Suppressor macrophage treated with lipopolysaccharide for 4 hours (primary cell): Measurements from ENCODE around the gene CHMP1B.
A peak's percentile ranks its signal among the peaks of the same experiment; 100 is the strongest.
"Not testable (repeated sequence)": the region's sequence is repeated elsewhere in the genome, so short reads cannot be mapped to it uniquely, and the experiment has no call there.

ENCODE experiments used
- DNase-seq: peaks from one replicate; pipeline ENCODE4 v3.0.0-alpha.2; 2020

CHMP1B gene

DNA sequence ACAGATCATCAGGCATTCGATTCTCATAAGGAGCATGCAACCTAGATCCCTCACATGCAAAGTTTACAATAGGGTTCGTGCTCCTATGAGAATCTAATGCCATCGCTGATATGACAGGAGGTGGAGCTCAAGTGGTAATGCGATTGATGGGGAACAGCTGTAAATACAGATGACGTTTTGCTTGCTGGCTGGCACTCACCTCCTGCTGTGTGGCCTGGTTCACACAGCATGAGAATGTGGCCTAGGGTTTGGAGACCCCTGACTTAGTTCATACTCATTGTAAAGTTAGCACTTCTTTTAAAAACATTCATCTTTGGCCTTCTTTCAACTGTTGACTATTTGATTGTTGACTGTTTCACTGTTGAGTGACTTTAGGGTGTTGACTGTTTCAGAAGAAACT, 8.7 kb upstream of the CHMP1B start:
- DNase-seq: no peak

DNA sequence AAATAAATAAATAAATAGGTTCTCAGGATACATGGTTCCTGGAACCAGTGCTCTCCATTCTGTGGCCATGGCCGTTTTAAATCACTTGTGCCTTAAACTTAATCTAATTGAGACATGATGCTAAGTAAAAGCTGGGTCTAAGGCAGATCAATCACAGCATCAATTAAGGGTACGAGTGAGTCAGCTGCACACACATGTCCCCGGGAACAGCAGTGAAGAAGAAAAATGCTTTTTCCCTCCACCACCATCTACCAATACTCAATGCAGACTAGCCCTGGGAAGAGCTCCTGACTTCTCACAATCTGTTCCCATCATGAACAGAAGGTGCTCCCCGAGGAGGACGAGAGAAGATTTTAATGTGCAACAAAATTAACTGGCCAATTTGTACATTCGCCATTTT, 6.8 kb upstream of the CHMP1B start:
- no peak for DNase-seq

DNA sequence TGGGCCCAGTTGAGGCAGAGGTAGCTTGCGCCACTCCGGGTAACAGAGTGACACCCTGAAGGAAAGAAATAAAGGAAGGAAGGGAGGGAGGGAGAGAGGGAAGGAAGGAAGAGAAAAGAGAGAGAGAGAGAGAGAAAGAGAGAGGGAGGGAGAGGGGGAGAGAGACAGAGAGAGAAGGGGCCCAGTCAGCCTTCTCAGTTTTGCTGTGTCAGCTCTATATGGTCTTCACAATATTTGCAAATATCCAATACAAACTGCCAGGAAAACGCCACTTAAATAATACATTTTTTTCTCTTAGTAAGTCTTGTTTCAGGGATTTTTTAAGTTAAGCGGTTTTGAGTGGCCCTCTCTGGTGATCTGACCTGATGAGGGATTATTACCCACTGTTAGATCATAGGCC, 5.6 kb upstream of the CHMP1B start:
- DNase-seq: no peak

DNA sequence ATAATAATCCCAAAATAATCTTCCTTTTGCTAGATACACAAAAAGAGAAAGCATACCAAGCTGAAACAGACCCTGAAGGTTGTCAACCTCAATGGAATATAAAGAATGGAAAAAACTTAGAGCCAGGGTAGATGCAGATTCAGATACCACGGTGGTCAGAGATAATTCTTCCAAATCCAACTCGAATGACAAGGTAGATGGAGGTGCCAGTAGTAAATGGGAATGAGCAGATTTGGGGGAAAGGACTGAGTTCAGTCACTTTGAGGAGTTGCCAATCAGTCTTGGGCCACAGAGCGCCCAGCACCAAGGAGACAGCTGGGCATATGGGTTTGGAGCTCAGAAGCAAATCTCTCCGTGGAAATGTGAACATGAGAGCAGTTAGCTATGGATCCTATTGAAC, 3.4 kb upstream of the CHMP1B start:
- DNase-seq: no peak

DNA sequence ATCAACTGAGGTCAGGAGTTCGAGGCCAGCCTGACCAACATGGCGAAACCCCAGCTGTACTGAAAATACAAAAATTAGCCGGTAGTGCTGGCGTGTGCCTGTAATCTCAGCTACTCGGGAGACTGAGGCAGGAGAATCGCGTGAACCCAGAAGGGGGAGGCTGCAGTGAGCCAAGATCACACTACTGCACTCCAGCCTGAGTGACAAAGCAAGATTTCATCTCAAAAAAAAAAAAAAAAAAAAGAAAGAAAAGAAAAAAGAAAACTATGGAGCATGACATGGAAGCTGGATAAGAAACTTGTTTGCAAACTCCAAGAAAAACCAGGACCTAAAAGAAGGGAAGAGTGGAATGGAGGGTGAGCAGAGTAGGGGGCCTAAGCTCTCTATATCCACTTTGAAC, 1.9 kb upstream of the CHMP1B start:
- no peak for DNase-seq

DNA sequence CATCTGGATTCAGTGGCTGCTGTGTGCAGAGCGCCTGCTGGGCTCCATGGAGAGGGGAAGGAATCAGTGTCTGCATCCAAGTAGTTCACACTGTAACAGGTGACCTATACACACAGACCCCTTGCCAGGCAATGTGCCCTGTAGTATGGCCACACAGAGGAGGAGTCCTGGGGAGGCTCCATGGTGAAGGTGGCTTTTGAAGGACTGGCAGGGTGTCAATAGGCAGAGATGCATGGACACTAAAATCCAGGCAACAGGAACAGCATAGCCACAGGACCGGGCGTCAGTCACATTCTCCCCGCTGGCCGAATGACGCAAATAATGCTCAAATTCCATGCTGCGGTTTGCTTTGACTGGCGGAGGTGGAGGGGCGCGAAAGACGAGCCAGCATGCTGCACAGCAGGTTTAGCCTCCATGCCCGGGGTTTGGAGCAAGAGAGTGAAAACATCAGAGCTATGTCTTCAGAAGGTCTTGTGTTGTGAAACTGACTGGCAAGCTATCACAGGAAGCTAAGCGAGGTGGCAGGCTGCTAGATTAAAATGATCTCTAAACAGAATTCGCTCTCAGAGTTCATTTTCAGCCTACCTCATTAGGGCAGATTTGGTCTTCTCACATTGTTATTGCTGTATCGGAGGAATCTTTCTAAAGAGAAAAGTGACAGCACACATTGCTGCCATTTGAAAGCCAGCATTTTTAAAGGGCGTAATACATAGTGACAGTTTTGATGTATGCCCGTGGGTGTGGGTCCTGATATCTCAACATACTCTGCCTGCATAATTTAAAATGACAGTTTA, 1.2 kb upstream of the CHMP1B start:
- DNase-seq: peak; percentile 73

DNA sequence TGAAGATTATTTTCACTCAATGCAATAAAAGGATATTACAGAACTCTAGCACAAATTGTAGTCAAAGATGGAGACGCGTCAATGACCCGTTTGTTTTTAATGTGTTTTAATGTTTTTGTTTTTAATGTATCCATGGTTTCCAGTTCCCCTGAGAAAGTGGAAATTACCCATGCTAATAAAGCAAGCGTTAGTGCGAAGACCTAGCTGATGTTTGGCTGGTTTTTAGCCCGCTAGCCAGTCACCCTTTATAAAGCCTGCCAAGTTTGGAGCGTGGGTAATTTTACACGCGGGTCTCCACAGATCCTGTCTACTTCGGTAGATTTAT, 430 bp upstream of the CHMP1B start:
- peak; percentile 51 for DNase-seq

DNA sequence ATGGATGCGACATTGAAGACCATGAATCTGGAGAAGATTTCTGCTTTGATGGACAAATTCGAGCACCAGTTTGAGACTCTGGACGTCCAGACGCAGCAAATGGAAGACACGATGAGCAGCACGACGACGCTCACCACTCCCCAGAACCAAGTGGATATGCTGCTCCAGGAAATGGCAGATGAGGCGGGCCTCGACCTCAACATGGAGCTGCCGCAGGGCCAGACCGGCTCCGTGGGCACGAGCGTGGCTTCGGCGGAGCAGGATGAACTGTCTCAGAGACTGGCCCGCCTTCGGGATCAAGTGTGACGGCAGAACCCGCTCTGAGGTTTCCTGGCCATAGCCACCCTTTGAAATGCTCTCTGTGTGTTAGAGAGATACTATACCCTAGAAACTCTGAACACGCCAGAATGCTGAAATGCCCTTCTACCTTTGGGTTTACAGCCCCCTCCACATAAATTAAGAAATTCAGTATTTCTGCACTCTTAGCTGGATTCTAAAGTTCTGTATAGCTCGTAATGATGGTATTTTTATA, 659 bp downstream of the CHMP1B start:
- DNase-seq: peak; percentile 59

DNA sequence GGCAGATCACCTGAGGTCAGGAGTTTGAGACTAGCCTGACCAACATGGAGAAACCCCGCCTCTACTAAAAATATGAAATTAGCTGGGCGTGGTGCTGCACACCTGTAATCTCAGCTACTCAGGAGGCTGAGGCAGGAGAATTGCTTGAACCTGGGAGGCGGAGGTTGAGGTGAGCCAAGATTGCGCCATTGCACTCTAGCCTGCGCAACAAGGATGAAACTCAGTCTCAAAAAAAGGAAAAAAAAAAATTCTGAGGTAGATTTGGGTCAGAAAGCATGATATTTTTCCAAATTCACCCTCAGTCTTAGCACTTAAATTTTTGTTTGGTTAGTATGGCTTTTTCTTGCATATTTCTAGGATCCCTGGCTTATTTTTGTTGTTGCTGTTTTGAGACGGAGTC, 3.3 kb downstream of the CHMP1B start:
- DNase-seq: not testable (repeated sequence)

DNA sequence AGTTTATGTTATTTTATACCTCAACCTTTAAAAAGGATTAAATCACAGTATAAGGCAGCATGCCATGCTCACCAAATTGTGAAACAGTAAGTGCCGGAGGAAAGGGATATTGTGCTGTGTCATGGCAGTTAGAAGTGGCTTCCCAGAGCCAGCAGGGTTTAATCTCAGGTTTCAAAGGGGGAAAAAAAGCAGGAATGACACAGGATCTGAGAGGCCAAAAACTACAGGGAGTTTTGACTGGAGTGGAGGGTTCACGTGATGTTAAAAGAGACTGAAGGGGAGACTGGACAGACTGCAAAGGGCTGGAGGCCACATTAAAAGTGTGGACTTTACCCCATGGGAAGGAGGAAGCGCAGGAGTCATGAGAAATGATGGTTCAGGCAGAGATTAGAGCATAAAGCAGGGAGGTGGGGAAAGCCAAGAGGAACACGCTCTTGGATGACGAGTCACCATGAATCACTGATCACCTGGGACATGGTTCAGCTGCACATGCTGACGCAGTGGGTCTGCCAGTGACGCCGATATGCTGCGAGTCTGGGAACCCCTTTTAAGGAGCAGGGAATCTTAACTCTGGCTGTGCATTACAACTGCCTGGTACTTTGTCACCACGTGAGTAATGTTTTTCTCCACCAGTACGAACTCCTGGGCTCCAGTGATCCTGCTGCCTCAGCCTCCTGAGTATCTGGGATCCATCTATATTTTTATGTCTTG, 6.1 kb downstream of the CHMP1B start:
- peak; percentile 96 for DNase-seq

DNA sequence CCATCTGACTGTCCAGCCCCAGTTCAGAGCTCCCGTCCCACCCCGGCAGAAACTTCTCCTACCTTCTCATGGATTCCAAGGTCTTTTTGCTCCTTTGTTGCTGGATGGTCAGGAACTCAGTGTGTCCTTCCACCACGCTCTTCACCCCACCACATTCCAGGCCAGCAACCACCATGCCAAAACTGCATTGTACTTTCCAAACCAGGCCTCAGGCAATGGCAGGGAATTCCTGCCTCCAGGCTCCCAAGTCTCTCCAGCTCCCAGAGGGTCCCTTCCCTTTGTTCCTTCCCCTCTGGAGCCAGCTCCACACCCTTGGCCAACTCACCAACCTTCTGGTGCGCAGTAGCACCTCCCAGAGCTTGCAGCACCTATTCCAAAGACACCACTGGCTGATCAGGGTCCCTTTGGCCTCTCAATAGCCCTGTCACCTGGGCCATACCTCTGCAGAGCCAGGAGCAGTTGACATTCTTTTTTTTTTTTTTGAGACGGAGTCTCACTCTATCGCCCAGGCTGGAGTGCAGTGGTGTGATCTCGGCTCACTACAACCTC, 8.1 kb downstream of the CHMP1B start:
- no peak for DNase-seq

DNA sequence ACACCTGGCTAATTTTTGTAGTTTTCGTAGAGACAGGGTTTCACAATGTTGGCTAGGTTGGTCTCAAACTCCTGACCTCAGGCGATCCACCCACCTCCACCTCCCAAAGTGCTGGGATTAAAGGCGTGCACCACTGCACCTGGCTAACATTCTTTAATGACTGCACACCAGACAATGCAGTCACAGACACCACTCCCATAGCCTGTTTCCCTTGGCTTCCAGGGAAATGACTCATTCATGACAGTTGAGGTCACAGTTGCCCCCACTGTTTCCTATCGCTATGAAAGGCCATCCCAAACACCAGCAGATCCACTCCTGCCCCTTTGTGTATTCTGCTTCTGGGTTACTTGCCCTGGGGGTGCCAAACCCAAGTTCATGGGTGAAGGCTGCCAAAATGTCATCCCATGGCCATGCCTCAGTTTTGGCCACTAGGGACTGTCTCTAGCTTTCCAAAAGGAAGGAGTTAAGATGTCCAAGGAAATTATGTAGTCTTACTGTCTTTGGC, 8.7 kb downstream of the CHMP1B start:
- DNase-seq: peak; percentile 45

DNA sequence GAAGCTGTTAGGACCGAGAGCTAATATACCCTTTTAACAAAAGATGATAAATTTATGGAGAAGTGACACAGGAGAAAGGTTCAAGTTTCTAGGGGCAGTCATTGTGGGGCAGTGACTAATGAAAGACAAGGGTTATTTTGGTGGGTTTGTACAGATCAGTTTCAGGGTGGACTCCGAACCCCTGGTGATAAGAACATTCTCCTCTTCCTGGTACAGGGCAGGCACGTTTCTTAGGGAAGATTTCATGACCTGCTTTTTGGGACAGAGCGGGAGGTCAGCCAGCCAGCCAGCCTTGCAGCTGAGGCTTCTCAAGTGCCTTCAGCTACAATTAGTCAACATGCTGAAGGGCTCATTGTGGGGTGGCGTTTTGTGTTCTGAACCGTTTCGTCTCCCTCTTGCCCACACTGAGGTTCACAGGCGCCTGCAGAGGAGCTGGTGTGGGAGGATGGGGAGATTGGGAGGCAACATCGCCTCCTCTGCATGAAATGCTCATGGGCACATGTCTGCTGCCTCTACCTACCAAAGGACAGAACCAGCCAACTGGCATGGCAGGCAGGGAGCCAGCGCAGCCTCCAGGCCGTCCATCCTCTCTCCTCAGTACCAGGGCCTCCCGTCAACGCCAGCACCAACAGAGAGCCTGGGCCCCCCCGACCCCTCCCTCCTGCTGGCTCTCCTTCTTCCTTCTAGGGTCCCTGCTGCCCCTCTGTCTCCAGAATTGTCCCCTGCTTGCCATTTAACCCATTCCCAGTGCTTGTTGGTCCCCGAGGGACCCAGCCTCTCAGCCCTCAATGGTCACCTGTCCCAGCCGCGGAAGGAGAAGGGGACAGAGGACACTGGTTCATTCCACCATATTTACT, 9.6 kb downstream of the CHMP1B start:
- DNase-seq: no peak

DNA sequence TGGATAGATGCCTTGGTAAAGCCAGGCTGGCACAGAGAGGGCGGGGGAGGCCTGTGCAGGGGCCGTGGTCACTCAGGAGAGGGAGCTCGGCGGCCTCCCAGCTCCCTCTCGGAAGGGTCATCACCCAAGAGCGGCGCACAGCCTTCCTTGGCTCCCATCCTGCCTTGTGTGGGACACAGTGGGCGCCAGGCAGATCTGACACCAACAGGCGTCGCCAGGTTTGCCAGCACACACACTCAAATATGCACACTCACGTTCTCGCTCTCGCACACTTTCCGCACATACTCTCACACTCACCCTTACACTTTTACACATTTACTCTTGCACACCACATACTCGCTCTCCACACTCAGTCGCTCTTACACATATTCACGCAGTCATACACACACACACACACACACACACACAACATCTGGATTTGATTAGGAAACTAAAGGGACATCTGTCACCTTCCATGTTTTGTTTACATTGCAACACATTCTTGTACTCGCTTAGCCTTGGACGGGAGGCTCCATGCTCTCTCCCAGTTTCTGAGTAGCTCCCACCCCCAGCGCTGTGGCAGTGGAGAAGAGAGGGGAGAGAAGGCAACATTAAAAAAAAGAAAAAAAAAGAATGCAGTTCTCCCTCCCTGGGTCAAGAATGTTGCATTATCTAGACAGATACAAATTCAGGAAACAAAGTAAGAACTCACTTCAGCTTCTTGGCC, 10.5 kb downstream of the CHMP1B start:
- DNase-seq: no peak

DNA sequence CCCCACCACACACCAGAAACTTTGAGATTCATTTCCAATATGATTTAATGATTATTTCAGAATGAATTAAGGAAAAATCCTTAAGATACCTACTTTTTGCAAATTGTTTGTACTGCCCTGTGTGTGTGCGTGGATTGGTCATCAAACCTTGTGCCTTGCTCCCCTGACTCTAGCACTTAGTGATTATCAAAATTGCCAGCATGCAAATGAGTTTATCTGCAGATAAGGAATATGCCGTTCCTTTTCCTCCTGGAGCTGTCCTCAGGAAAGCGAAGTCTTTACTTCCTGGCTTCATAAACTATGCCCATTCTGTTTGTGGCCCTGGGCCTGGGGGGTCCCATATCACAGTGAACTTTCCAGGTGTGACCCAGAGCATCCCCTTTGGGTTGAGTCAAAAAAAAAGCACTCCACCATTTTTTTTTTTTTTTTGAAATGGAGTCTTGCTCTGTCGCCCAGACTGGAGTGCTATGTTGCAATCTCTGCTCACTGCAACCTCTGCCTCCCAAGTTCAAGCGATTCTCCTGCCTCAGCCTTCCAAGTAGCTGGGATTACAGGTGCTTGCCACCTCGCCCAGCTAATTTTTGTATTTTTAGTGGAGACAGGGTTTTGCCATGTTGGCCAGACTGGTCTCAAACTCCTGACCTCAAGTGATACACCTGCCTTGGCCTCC, 11.4 kb downstream of the CHMP1B start:
- DNase-seq: no peak

DNA sequence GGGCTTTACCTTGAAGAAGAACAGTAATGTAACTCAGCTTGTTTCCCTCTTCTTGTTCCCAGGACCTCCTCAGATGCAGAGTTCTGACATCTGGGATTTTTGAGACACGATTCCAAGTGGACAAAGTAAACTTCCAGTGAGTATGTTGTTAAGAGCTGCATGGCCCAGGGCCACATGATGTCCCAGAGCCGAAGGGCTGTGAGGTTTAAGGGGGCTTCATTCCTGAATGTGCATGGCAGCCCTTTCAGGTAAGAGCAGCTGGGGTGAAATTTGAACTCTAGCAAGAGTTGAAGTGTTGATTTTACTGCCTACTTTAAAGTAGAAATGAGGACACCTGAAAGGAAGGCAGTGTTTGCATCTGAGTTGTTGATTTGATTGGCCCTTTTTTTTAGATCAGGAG, 13.3 kb downstream of the CHMP1B start:
- DNase-seq: no peak

DNA sequence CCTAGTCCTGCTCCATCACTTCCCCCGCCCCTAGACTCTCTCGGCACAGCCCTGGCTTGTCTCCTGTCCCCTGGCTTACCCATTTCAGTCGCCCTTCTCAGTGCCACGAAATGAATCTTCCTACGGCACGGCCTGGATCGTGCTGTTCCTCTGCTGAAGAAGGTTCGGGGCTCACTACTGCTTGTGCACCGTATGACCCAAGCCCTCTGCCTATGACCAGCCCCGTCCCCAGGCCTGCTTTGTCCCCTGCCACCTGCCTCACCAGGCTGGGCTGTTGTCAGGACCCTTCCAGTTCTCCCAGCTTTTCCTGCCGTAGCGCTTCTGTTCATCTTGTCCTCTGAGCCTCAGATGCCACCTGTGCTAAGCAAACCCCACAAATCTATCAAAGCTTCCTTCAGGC, 13.9 kb downstream of the CHMP1B start:
- no peak for DNase-seq

DNA sequence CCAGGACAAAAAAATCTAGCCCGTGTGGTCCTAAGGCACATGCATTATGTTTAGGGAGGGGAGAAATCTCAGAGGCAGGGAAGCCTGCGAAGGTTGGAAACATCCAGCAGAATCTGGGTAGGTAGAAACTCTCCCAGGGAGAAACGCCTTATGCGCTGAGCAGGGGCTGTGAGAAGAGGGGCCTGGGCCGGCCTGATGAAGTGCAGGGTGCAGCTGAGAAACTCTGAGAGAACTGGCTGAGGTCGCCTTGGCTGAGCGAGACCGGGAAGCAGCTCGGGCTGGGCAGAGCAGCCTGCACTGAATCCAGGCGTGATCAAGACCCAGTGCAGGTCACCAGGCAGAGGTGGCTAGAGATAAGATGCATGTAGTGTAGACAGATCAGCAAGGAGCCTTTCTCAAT, 15.1 kb downstream of the CHMP1B start:
- DNase-seq: no peak

DNA sequence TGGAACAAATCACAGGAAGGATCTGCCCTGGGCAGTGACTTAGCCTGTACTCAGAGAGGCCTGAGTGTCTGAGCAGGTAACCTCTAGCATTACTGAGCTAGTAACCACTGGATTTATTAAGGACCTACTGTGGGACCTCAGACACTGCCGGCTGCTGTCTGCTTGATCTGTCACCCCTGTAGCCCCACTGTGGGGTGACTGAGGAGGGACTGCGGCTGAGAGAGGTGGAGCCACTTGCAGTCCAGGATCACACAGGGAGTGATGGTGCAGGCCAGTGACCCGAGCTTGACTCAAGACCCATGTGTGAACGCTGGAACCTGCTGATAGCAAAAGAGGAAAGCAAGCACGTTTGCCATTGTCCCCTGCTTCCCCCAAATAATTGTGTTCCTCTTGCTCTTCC, 15.6 kb downstream of the CHMP1B start:
- DNase-seq: no peak

DNA sequence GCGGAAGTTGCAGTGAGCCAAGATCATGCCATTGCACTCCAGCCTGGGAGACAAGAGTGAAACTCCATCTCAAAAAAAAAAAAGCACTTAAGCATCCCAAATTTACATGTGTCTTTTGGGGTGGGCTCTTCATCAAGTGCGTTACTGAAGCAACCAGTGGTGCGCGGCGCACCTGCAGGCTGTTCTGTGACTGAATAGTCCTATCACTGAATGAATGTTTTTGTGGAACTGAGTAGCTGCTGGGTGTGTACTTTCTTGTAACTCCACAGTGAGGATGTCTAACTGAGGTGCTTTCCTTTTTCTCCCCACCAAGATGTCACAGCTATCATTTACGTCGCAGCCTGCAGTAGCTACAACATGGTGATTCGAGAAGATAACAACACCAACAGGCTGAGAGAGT, 17.0 kb downstream of the CHMP1B start:
- DNase-seq: no peak

DNA sequence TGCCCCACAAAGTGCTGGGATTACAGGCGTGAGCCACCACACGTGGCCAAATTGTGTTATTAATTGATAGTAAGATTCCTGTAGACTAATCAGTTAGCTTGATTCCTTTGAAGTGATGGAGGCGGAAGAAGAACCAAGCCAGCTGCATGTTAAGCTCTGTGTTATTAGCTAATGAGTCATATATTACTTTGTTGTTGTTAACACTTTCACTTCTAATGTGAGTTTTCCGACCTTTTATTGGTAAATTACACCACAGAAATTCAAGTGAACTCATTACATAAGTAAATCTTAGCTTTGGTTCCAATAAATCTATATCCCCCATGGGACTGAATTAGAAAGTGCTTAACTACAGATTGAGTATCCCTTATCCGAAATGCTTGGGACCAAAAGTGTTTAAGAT, 20.3 kb downstream of the CHMP1B start:
- DNase-seq: no peak
